DMS 273 treated with DMSO at 0.1 percent for 48 hours (cell line): ENCODE results near the gene TPSG1.
"Not testable (repeated sequence)": the region's sequence is repeated elsewhere in the genome, so short reads cannot be mapped to it uniquely, and the experiment has no call there.

Source experiments
- DNase-seq: peaks from one replicate; lab custom pipeline; 2025; lab: John Stamatoyannopoulos, UW

The TPSG1 gene

GRCh38 chr16:1230471-1231212 is 5.6 kb upstream of the TPSG1 start:
- DNase-seq, result not testable (repeated sequence)

- DNase-seq, result not testable (repeated sequence)
These were observed 5.0 kb upstream of the TPSG1 start, which contains the start of gene TPSB2 for GRCh38 chr16:1230084-1230470. Gene TPSB2 (minus strand): TSS chr16:1230184. CDS start chr16:1229951, 233 bp downstream.

- DNase-seq, result not testable (repeated sequence)
These were observed 4.4 kb upstream of the TPSG1 start for GRCh38 chr16:1229476-1229875.

- DNase-seq, result not testable (repeated sequence)
These were observed 3.2 kb upstream of the TPSG1 start for GRCh38 chr16:1228227-1228626.

- DNase-seq, result not testable (repeated sequence)
These were observed 1.6 kb upstream of the TPSG1 start for GRCh38 chr16:1226692-1227091.

DNA sequence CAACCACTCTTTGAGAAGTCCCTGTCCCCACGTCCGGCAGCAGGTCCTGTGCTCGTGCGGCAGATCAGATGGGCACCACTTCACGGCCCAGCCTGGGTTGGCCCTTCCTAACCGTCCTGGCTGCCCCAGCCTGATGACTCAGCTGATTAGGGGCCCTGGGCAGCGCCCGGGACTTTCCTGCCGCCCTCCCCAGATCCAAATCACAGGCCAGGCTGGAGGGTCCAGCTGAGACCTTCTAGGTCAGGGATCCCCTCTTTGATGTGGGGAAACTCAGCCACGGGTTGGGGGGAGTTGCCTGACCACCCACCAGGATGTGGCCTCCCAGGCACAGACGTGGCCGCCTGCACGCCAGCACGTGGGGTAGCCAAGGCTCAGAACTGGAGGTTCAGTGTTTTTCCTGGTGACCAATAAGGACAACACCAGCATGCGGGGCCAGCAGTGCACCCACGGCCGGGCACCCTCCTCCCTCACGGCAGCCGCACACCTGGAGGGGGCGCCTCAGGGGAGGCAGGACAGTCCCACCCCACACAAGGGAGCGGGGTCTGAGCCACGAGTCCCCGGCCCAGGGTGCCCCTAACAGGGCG is 752 bp upstream of the TPSG1 start:
- DNase-seq, result not testable (repeated sequence)

DNA sequence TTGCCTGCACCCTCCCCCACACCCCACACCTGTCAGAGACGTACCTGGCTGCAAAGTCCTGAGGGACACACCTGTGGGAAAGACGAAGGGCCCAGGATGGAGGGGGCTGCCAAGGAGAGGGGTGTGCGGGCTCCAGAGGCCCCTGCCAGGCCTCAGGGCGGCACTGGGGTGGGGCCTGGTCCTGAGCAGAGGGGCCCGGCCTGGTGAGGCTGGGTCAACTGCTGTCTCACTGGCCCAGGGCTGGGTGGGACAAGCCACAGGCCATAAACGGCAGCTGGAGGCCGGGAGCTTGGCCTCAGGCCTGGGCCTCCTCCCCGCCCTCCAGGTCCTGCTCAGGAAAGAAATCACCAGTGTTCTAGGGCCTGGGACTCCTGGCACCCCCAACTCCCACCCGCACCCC is 510 bp downstream of the TPSG1 start:
- no peak for DNase-seq

DNA sequence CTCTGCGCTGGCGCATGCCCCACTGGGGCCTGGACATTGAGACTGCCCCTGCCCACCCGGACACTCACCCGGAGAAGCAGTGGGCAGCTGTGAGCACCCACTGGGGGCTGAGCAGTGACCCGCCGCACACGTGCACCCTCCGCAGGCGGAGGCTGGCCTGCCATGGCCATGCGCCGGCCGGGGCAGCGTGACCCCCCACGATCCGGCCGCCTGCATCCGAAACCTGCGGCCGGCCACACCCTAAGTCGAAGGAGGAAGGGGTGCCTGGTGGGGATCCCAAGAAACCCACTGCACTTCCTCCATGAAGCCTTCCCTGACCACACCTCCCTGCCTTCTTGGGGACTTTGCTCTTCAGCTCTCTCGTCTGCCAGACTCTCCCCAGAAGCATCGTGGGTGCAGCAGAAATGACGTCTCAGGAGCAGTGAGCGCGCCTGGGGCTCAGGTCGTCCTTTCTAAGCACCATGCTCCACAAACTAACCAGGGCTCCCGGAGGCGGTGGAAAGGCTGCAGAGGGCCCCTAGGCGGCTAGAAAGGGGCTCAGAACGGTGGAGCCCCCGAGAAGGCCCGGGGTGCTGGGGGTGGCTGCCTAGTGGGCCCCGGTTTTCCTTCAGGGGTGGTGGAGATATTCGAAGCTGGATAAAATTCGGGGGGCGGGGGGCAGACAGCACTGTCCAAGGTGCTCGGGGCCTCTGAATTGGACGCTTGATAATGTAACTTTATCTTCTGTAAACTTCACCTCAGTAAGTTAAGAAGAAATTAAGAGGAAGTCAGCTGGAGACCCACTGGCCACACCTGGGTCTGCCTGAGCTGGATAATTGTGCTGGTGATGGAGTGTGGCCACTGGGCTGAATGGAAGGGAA is 1.5 kb downstream of the TPSG1 start:
- DNase-seq, result no peak

DNA sequence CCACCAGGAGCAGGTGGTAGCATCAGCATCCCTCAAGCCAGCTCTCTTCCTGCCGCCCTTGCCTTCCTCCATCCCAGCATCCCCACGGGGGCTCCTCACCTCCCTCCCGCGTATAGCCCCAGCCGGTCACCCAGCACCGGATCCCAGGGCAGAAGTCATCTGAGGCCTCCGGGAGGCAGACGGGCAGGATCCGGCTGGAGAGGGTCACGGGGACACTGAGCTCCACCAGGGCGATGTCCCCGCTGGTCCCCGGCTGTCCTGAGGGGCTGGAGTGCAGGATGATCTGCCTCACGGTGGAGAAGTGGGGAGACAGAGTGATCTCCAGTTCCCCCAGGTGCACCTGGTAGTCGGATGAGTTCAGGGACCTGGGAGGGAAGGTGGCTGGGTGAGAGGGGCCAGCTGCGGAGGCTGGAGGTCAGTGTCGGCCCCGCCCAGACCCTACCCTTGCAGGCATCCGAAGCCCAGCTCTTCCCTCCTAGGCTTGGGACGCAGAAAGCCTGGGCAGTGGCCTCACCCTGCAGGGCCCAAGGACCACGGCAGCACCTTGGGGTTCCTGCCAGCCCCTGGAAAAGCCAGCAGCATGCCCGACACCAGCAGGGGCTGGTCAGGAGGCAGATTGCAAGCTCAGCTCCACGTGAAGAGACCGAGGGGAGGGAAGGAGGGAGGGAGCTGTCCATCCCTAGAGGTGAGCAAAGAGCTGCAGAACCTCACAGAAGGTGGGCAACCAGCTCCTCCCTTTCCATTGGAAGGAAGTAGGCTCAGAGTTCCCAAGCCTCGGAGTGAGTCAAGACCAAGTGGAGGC is 2.3 kb downstream of the TPSG1 start:
- DNase-seq, result no peak

DNA sequence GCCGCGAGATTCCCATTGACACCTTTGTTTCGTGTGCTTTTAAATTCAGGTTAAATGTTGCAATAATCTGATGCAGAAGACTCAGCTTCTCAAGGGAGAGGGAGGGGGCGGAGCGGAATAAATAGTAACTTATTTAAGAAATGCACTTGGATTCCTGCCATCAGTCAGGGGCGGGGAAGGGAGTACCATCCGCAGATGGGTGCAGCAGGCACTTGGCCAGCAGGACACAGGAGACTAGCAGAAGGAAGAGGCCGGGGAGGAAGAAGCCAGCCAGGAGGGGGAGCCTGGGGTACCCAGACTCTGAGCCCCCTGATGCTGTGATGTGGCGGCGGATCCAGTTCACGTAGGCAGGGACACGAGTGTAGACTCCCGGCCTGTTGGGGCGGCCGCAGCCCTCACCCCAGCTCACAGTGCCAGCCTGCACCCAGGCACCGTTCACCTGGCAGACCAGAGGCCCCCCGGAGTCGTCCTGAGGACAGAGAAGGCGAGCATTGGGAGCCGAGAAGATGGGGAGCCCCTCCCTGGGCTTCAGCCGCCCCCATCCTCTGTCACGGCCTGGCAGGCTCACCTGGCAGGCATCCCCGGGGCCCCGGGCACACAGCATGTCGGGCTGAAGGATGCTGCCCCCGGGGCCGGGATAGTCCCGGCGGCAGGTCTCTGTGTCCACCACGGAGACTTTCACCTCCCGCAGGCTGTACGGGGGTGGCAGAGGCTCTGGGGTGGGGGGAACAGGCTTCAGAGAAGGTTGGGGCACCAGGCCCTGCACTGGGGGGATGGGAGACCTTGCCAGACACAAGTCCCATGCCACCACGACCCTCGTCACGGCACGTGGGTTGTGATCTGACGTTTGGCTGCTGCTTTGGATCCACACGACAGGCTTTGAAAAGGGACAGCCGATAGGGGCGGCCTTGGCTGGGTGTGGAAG is 3.2 kb downstream of the TPSG1 start:
- DNase-seq, result no peak

DNA sequence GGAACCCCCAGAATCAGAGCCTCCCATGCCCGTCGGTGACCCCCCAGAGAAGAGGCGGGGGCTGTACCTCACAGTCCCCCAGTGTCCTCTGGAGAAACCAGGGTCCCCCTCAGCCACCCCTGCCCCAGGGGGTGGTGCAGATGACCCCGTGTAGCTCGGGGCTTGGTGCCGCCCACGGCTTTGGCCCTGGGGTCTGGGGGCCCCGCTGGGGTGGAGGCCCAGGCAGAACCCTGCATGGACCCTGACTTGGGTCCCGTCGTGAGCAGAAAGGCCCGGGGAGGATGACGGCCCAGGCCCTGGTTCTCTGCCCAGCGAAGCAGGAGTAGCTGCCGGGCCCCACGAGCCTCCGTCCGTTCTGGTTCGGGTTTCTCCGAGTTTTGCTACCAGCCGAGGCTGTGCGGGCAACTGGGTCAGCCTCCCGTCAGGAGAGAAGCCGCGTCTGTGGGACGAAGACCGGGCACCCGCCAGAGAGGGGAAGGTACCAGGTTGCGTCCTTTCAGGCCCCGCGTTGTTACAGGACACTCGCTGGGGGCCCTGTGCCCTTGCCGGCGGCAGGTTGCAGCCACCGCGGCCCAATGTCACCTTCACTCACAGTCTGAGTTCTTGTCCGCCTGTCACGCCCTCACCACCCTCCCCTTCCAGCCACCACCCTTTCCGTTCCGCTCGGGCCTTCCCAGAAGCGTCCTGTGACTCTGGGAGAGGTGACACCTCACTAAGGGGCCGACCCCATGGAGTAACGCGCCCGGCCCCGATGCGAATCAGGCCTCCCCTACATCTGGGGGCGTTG is 4.0 kb downstream of the TPSG1 start:
- no peak for DNase-seq

- no peak for DNase-seq
These were observed 4.9 kb downstream of the TPSG1 start for GRCh38 chr16:1220098-1220728.

GRCh38 chr16:1218930-1219611 is 6.0 kb downstream of the TPSG1 start:
- DNase-seq, result no peak

DNA sequence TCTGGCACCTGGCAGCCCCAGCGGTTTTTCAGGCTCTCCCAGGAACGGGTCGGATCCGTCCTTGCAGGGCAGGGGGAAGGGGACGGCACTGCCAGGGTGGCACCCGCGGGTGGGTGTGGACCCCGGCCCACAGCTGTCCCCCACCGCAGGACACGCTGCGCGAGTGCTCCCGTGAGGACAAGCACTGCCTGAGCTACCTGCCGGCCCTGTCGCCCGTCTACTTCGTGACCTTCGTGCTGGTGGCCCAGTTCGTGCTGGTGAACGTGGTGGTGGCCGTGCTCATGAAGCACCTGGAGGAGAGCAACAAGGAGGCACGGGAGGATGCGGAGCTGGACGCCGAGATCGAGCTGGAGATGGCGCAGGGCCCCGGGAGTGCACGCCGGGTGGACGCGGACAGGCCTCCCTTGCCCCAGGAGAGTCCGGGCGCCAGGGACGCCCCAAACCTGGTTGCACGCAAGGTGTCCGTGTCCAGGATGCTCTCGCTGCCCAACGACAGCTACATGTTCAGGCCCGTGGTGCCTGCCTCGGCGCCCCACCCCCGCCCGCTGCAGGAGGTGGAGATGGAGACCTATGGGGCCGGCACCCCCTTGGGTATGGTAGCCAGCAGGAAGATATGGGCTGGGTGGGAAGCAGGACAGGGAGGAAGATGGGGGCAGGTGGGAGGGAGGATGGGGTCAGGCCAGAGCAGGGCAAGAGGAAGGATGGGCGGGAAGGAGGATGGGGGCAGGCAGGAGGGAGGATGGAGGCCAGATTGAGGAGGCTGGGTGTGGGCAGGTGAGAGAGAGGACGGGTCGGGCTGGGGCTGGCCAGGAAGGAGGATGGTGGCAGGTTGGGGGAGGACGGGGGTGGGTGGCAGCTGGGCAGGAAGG is 6.8 kb downstream of the TPSG1 start:
- no peak for DNase-seq

DNA sequence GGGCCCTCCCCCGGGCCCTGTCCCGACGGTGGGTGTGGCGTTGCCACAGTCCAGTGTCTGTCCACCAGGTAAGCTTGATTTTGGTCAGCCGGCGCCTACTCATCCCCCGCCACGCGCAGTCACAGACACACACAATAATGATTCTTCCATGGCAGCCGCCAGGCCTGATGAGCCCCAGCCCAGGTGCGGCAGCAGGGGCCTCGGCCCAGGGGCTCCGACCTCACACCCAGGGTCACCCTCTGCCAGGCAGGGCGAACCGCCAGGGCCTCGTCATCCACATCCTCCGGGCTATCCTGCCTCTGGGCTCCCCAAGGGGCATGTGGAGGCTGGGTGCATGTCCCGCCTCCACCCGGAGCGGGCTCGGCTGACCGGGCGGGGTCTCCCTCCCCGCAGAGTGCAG is 7.5 kb downstream of the TPSG1 start:
- no peak for DNase-seq

DNA sequence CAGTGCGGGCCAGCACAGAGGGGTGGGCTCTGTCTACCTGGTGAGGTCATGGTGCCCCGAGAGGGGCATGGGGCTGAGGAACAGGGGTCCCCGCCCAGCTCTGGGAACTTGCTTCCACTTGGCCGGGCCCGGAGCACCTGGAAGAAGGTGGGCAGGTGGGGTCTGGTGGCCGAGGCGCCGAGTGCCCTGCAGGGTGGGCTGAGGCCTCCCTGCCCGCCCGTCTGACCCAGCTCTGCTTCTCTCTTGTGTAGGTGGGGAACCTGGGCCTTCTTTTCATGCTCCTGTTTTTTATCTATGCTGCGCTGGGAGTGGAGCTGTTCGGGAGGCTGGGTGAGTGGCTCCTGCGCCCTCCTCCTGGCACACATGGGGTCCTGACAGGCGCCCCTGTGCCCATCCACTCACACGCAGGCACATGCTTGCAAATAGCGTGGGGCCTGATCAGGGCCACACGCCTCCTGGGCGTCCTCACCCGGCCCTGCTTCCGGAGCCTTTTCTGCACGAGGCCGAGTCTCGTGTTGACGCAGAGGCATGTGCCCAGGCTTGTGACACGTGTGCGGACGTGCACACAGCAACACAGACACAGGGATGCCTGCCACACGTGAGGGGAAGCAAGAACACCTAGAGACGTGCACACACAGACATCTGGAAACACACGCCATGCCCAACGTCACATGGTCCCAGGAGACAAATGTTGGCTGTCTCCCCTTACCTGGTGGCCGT is 8.2 kb downstream of the TPSG1 start:
- no peak for DNase-seq

GRCh38 chr16:1216296-1216619 is 8.8 kb downstream of the TPSG1 start:
- no peak for DNase-seq
